ENCODE results near the gene REN.

REN gene

GRCh38 chr1:204112876-204113730 lies 53.0 kb downstream of the REN start:
- TF ChIP-seq CTCF (IDR thresholded peaks at IDR 0.05; ENCODE audit: insufficient read depth, low read depth, low read length, missing control alignments): no peak
- no peak overlapping the region for H3K4me3 ChIP-seq (ENCODE audit: low read depth, low read length)
- no peak for DNase-seq (ENCODE audit: low read depth)

GRCh38 chr1:204110894-204111633 lies 55.1 kb downstream of the REN start:
- H3K4me3 ChIP-seq (ENCODE audit: low read depth, low read length): no peak overlapping the region
- no peak for DNase-seq (ENCODE audit: low read depth)
- no peak for TF ChIP-seq CTCF (IDR thresholded peaks at IDR 0.05; ENCODE audit: insufficient read depth, low read depth, low read length, missing control alignments)

GRCh38 chr1:204108312-204109141 lies 57.6 kb downstream of the REN start:
- H3K4me3 ChIP-seq (ENCODE audit: low read depth, low read length): no peak overlapping the region
- no peak for TF ChIP-seq CTCF (IDR thresholded peaks at IDR 0.05; ENCODE audit: insufficient read depth, low read depth, low read length, missing control alignments)
- no peak for DNase-seq (ENCODE audit: low read depth)

GRCh38 chr1:204107892-204108291 lies 58.2 kb downstream of the REN start:
- no peak for DNase-seq (ENCODE audit: low read depth)
- H3K4me3 ChIP-seq (ENCODE audit: low read depth, low read length): no peak overlapping the region
- TF ChIP-seq CTCF (IDR thresholded peaks at IDR 0.05; ENCODE audit: insufficient read depth, low read depth, low read length, missing control alignments): no peak

GRCh38 chr1:204106825-204107224 lies 59.3 kb downstream of the REN start:
- no peak for TF ChIP-seq CTCF (IDR thresholded peaks at IDR 0.05; ENCODE audit: insufficient read depth, low read depth, low read length, missing control alignments)
- no peak for DNase-seq (ENCODE audit: low read depth)

GRCh38 chr1:204105131-204105515 lies 61.0 kb downstream of the REN start:
- TF ChIP-seq CTCF (IDR thresholded peaks at IDR 0.05; ENCODE audit: insufficient read depth, low read depth, low read length, missing control alignments): no peak
- no peak for DNase-seq (ENCODE audit: low read depth)
- H3K4me3 ChIP-seq (ENCODE audit: low read depth, low read length): no peak overlapping the region

More at GRCh38 chr1:204106825-204107224, 59.3 kb downstream of the REN start:
- no peak overlapping the region for H3K4me3 ChIP-seq (ENCODE audit: low read depth, low read length)
